ENCODE measurements around the gene PLXNA2. TPM values are rescaled to one million over a fixed set of nuclear protein-coding genes. Genes with fewer than 3 reads are reported as not detected.

The PLXNA2 gene
- polyA plus RNA-seq, 1 of the 3 experiments (the other 2 are of a cell fraction) = 8.5 TPM

GRCh38 chr1:208209896-208210589 lies 34.1 kb downstream of the PLXNA2 start:
- Histone ChIP-seq H3K79me2 (ENCODE audit: insufficient read depth) (peaks cover 88% of the 10 kb centered on the region), H3K27me3 (ENCODE audit: insufficient read depth) (no peaks in the 10 kb centered on the region), H3K4me3 (ENCODE audit: low read depth in 2 of 2, low read length in 1 of 2) (no peak overlapping the region), H2AFZ (ENCODE audit: low read depth) (no peak overlapping the region), H3K9me3 (no peaks in the 10 kb centered on the region), H3K36me3 (replicated peaks in 1 of 2; ENCODE audit: control insufficient read depth in 1 of 2, insufficient read depth in 2 of 2, low read length in 1 of 2) (peaks cover 23 to 41% of the 10 kb centered on the region in 2 experiments), H3K4me1 (ENCODE audit: control insufficient read depth in 1 of 2, insufficient read depth in 2 of 2, low read depth in 1 of 2, low read length in 1 of 2) (peaks cover 17 to 24% of the 10 kb centered on the region in 2 experiments; a peak in 3 of 4 replicates), H3F3A (replicated peaks; ENCODE audit: insufficient read depth) (peaks cover 35% of the 10 kb centered on the region), H3K9ac (no peak overlapping the region), H3K4me2 (no peak overlapping the region), H3K27ac (ENCODE audit: low read depth in 2 of 2, low read length in 1 of 2) (peak overlapping the region in 1 of 2 experiments; percentile 18; a peak in 1 of 4 replicates), H3K9me2 (no peaks in the 10 kb centered on the region), H4K20me1 (ENCODE audit: insufficient read depth) (no peaks in the 10 kb centered on the region)
- ChIA-PET POLR2A (no interaction called here), CTCF (no interaction called here)
- no peak for DNase-seq
- no peak for TF ChIP-seq MXI1 (IDR thresholded peaks at IDR 0.05; ENCODE audit: low read depth, low read length)
- no peak for TF ChIP-seq JUND (IDR thresholded peaks at IDR 0.05)
- TF ChIP-seq FOXJ3 (CRISPR knock-in tag; IDR thresholded peaks at IDR 0.05) = no peak
- WGBS (ENCODE audit: low lambda C conversion rate) = 87% methylated on average over 9 of the region's 9 CpGs

GRCh38 chr1:208209286-208209685 lies 34.9 kb downstream of the PLXNA2 start:
- Histone ChIP-seq H3K4me1 (ENCODE audit: control insufficient read depth in 1 of 2, insufficient read depth in 2 of 2, low read depth in 1 of 2, low read length in 1 of 2) (peaks cover 21 to 23% of the 10 kb centered on the region in 2 experiments; a peak in 3 of 4 replicates), H3K9me2 (no peaks in the 10 kb centered on the region), H3K79me2 (ENCODE audit: insufficient read depth) (peaks cover 88% of the 10 kb centered on the region), H2AFZ (ENCODE audit: low read depth) (no peak overlapping the region), H3F3A (replicated peaks; ENCODE audit: insufficient read depth) (peaks cover 39% of the 10 kb centered on the region), H3K4me3 (ENCODE audit: low read depth in 2 of 2, low read length in 1 of 2) (no peak overlapping the region), H3K27ac (ENCODE audit: low read depth in 2 of 2, low read length in 1 of 2) (peak overlapping the region in 1 of 2 experiments; percentile 83; a peak in 2 of 4 replicates), H3K9me3 (no peaks in the 10 kb centered on the region), H4K20me1 (ENCODE audit: insufficient read depth) (no peaks in the 10 kb centered on the region), H3K4me2 (no peak overlapping the region), H3K27me3 (ENCODE audit: insufficient read depth) (no peaks in the 10 kb centered on the region), H3K9ac (no peak overlapping the region), H3K36me3 (replicated peaks in 1 of 2; ENCODE audit: control insufficient read depth in 1 of 2, insufficient read depth in 2 of 2, low read length in 1 of 2) (peaks cover 19 to 39% of the 10 kb centered on the region in 2 experiments)
- ChIA-PET POLR2A (no interaction called here), CTCF (interaction anchor here (1.2 kb wide), 1 partner anchor 15 kb away, joined by 3 read pairs; no protein-coding TSS in a partner anchor)
- no peak for TF ChIP-seq RFX5 (IDR thresholded peaks at IDR 0.05; ENCODE audit: low read length)
- no peak for TF ChIP-seq IRF3 (IDR thresholded peaks at IDR 0.05; ENCODE audit: low read depth, low read length)
- no peak for TF ChIP-seq SMC3 (IDR thresholded peaks at IDR 0.05; ENCODE audit: low read depth, low read length)
- TF ChIP-seq POLR2AphosphoS5 (IDR thresholded peaks at IDR 0.05; ENCODE audit: low read depth, low read length) = no peak
- TF ChIP-seq YY1 (IDR thresholded peaks at IDR 0.05; ENCODE audit: low read depth) = no peak
- TF ChIP-seq NFIC (IDR thresholded peaks at IDR 0.05; ENCODE audit: borderline replicate concordance) = no peak
- no peak for TF ChIP-seq USF1 (IDR thresholded peaks at IDR 0.05; ENCODE audit: borderline replicate concordance, low read depth)
- DNase-seq = no peak
- WGBS (ENCODE audit: low lambda C conversion rate) = 63% methylated on average over 3 of the region's 3 CpGs

All from SK-N-SH (cell line).